Adrenal gland (tissue), 5 donors: Measurements from ENCODE around the gene SFI1.

Experiments
- CTCF ChIP-seq, 6 experiments: fragments of 450-650 bp in 4 of 6; fragments of 200-600 bp in 2 of 6; sonication (generic) in 1 of 6; IDR thresholded peaks; 1 replicate in 5 of 6; 2 replicates in 1 of 6; pipeline versions ENCODE4 v1.5.1 to v1.8.0; 2016 to 2021; ENCODE audit warnings: antibody characterized with exemption in 6 of 6, mild to moderate bottlenecking in 2 of 6, moderate library complexity in 1 of 6
- POLR2A ChIP-seq, 2 donors: fragments of 450-650 bp; IDR thresholded peaks; one replicate each; pipeline ENCODE4 v1.6.1; 2017; ENCODE audit warnings: antibody characterized with exemption in 2 of 2, mild to moderate bottlenecking in 2 of 2, moderate library complexity in 1 of 2
- donor health status: DM: no; HTN: no; CAD: no.

DNA sequence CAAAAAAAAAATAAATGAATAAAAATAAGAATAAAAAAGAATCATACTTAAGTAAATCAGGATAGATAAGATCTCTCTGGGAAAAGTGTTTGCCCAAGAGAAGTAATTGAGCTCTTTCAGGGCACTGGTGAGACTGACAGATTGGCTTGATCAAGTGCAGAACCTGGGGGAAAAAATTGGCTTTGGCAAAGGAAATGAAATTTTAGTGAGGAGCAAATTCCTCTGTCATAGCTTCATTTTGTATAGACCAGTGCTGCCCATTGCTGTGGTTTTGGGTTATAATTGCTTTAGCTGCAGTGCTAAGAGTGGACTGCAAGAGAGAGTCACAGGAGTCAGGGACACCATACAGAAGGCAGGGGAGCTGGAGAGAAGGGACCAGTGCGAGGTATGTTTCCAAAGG is 35.7 kb downstream of the SFI1 start:
- TF ChIP-seq CTCF (IDR thresholded peaks at IDR 0.05) (no peak), POLR2A (IDR thresholded peaks at IDR 0.05) (no peak)
